MM.1S (cell line): ENCODE measurements around the gene IGF2BP3.

Experiments used
- CTCF ChIP-seq: fragments of 300-600 bp; sonication (generic); IDR thresholded peaks from 2 replicates; pipeline ENCODE4 v1.5.1; 2016; ENCODE audit warnings: antibody characterized with exemption, low read length, mixed read lengths
- EZH2 ChIP-seq: fragments of 300-600 bp; sonication (generic); optimal IDR thresholded peaks from 2 replicates; pipeline ENCODE3; 2017; ENCODE audit warnings: low read depth, mild to moderate bottlenecking, antibody characterized with exemption, low read length, mixed read lengths

GRCh38 chr7:23267357-23267756 is 202.9 kb downstream of the IGF2BP3 start:
- TF ChIP-seq CTCF (no peak), EZH2 (no peak)
